K562 (cell line): ENCODE measurements around the gene XPA. TPM values are rescaled to one million over a fixed set of nuclear protein-coding genes. Genes with fewer than 3 reads are reported as not detected.

Experiments
- MED1 ChIP-seq: sonication (generic); formaldehyde crosslinking; IDR thresholded peaks from 2 replicates; pipeline ENCODE4 v1.8.1; 2023; ENCODE audit warnings: missing genetic modification reagents, borderline replicate concordance
- MTA2 ChIP-seq: fragments of 450-650 bp; IDR thresholded peaks from 2 replicates; pipeline ENCODE4 v1.6.1; 2016; ENCODE audit warnings: low read depth
- PRMT5 ChIP-seq: sonication (generic); formaldehyde crosslinking; IDR thresholded peaks from 2 replicates; pipeline ENCODE4 v1.5.0; 2020; ENCODE audit warnings: missing genetic modification reagents
- RUNX1 ChIP-seq: sonication (generic); IDR thresholded peaks from 2 replicates; pipeline ENCODE4 v1.6.1; 2016; ENCODE audit warnings: antibody characterized with exemption, low read depth
- ZNF398 ChIP-seq: fragments of 250-450 bp; sonication (Bioruptor Pico); IDR thresholded peaks from 2 replicates; pipeline ENCODE4 v1.8.0; 2021; ENCODE audit warnings: moderate library complexity, mild to moderate bottlenecking, inconsistent platforms
- ZNF512 ChIP-seq: IDR thresholded peaks from 2 replicates; pipeline ENCODE4 v1.6.1; 2016; ENCODE audit warnings: missing genetic modification characterization, missing compliant biosample characterization
- ZNF740 ChIP-seq, 3 experiments: fragments of 200-800 bp in 1 of 3; sonication (Bioruptor generic) in 1 of 3; sonication (generic) in 1 of 3; formaldehyde crosslinking in 1 of 3; IDR thresholded peaks; 2 replicates each; pipeline versions ENCODE4 v1.6.1 to v1.8.0; 2016 to 2022; ENCODE audit warnings: mild to moderate bottlenecking in 2 of 3, missing compliant biosample characterization in 2 of 3, missing genetic modification characterization in 2 of 3, missing genetic modification reagents in 1 of 3
- polyA plus RNA-seq, 8 experiments: library from polyadenylated mRNA; depleted of rRNA in 4 of 8; stranded (reverse) in 5 of 8; unstranded in 3 of 8; fragments of >200 nt; fragmentation: Nextera tagmentation in 2 of 8; fragmentation: Illumina TruSeq in 1 of 8; extraction: Ambion mirVana in 2 of 8; extraction: Trizol in 1 of 8; gene quantifications; 2 replicates each; pipeline versions ENCODE4 v1.2.1 to v1.2.3, GENCODE V29; 2011 to 2014; ENCODE audit warnings: inconsistent platforms in 1 of 8, missing spikeins in 1 of 8
- total RNA-seq, 7 experiments: library from RNA; depleted of rRNA in 6 of 7; stranded (reverse); fragments of >200 nt in 6 of 7; fragmentation: Illumina TruSeq in 2 of 7; extraction: Trizol in 2 of 7; gene quantifications; 2 replicates each; pipeline versions ENCODE4 v1.2.1 to v1.2.3, GENCODE V29; 2011 to 2021; ENCODE audit warnings: low replicate concordance in 1 of 7
- TF ChIP-seq, protein P1 (sequence below), 2 experiments: IDR thresholded peaks in 1 of 2; conservative IDR thresholded peaks in 1 of 2; 2 replicates each; pipeline ENCODE4 v1.6.1; 2016; ENCODE audit warnings: low read depth in 2 of 2, mild to moderate bottlenecking in 1 of 2, missing compliant biosample characterization in 1 of 2, missing genetic modification characterization in 1 of 2, moderate library complexity in 1 of 2

XPA gene
- total and polyA plus RNA-seq, 9 of the 15 experiments (the other 6 are each of a cell fraction or from before 2014, with no cell fraction given) = 5.1 to 18.2 (median 14.1) TPM

GRCh38 chr9:97645720-97646119 lies 51.4 kb downstream of the XPA start (continued):
- TF ChIP-seq ZNF512 (no peak), ZNF398 (CRISPR knock-in tag) (no peak), MTA2 (no peak), ZNF740 (CRISPR knock-in tag; IDR thresholded peaks at IDR 0.05) (no peak), ZNF740 (tag; IDR thresholded peaks at IDR 0.05) (no peak), RUNX1 (no peak), PRMT5 (no peak), MED1 (CRISPR knock-in tag) (no peak)
- TF ChIP-seq, protein P1, sequence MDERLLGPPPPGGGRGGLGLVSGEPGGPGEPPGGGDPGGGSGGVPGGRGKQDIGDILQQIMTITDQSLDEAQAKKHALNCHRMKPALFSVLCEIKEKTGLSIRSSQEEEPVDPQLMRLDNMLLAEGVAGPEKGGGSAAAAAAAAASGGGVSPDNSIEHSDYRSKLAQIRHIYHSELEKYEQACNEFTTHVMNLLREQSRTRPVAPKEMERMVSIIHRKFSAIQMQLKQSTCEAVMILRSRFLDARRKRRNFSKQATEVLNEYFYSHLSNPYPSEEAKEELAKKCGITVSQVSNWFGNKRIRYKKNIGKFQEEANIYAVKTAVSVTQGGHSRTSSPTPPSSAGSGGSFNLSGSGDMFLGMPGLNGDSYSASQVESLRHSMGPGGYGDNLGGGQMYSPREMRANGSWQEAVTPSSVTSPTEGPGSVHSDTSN (CRISPR knock-in tag; IDR thresholded peaks at IDR 0.05; ENCODE audit: low read depth) = no peak
- TF ChIP-seq, protein P1 (tag; conservative IDR thresholded peaks at IDR 0.05; ENCODE audit: low read depth) = no peak
